Skin of body (tissue), 2 donors: ENCODE results near the gene SCGB1C1. TPM values are rescaled to one million over a fixed set of nuclear protein-coding genes. Genes with fewer than 3 reads are reported as not detected.
"Not testable (repeated sequence)": the region's sequence is repeated elsewhere in the genome, so short reads cannot be mapped to it uniquely, and the experiment has no call there.

Experiments
- DNase-seq: peaks from one replicate; lab custom pipeline; 2025; lab: John Stamatoyannopoulos, UW
- total RNA-seq: library from RNA; depleted of rRNA; stranded (reverse); fragments of >200 nt; gene quantifications from one replicate; pipeline ENCODE4 v1.2.3, GENCODE V29; 2014

Gene SCGB1C1
- not detected for total RNA-seq

DNA sequence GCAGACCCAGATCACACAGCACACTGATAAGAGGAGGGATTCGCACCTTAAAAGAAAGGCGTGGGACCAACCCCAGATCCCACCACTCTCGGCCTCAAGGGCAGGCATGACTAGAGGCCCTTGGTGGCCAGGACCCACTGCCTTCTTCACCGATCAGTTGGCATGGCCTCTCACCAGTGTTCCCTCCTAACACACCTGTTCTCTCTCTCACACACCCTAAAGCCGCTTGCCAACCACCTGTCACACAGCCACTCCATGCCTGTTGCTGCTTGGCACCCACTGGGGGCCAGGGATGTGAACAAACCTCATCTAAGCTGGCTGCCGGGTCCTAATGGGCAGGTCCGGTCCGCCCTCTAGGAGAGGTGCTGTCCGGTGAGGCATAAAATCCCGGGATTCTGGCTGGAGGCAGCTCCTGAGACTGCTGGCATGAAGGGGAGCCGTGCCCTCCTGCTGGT, at the start of gene SCGB1C1:
TSS of gene SCGB1C1 (plus strand) at position 405 of the 455 bp plus-strand sequence. CDS start at position 427, 22 bp downstream.
- not testable (repeated sequence) for DNase-seq

DNA sequence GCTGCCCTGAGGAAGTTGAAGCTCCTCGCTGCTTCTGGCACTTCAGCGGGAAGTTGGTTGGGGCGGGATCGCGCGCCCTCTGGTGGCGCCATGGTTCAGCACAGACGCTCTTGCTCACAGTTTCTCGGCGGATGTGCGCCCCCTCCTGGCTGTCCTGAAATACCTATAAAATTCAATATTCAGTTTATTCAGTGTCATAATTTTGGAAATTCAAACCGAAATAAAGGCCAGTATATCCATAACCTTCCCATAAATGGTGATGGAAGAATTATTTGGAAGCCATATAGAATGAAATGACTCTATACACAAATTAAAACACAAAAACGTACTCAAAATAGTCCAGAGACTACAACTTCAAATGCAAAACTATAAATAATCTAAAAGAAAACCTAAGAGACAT, 12.6 kb upstream of the SCGB1C1 start:
- not testable (repeated sequence) for DNase-seq

DNA sequence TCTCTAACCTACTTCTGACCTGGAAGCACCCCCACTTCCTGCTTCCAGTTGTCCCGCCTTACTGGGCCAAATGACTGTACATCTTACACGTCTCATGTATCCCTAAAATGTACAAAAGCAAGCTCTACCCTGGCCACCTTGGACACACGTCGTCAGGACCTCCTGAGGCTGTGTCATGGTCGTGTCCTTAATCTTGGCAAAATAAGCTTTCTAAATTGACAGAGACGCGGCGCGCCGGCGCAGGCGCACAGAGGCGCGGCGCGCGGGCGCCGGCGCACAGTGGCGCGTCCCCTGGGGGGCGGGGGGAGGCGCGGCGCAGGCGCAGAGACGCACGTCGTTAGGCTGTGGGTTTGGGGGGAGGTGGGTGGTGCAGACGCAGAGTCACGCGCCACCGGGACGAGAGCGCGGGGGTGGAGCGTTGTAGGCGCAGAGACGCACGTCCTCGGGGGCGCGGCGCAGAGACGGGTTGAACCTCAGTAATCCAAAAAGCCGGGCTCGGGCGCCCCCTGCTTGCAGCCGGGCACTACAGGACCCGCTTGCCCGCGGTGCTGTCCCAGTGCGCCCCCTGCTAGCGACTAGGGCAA, 3.6 kb upstream of the SCGB1C1 start:
- not testable (repeated sequence) for DNase-seq

DNA sequence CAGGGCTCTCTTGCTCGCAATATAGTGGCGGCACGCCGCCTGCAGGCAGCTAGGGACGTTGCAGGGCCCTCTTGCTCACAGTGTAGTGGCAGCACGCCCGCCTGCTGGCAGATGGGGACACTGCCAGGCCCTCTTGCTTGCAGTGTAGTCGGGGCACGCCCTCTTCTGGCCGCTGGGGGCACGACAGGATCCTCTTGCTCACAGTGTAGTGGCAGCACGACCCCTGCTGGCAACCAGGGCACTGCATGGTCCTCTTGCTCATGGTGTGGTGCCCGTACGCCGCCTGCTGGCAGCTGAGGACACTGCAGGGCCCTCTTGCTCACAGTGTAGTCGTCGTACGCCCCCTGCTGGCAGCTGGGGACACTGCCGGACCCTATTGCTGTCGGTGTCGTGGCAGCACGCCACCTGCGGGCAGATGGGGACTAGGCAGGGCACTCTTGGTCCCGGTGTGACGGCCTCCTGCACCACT, 3.0 kb upstream of the SCGB1C1 start:
- not testable (repeated sequence) for DNase-seq

DNA sequence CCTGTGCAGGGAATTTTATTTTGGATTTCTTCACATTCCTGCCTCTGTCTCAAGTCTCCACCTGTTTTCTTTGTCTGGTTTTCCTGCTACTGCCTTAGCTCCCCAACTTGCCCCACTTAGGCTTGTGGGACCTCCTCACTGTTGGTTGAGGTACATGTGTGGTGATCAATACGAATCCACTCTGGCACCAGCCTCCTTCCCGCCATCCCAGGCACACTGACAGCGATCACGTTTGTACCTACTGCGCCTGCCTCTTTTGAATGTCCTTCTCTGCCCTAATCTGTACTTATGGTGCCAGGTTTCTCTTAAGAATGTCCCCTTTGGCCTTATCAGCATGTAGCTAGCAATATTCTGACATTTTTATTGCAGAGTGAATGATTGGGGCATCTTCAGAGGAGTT, 2.3 kb upstream of the SCGB1C1 start:
- DNase-seq, result not testable (repeated sequence)

DNA sequence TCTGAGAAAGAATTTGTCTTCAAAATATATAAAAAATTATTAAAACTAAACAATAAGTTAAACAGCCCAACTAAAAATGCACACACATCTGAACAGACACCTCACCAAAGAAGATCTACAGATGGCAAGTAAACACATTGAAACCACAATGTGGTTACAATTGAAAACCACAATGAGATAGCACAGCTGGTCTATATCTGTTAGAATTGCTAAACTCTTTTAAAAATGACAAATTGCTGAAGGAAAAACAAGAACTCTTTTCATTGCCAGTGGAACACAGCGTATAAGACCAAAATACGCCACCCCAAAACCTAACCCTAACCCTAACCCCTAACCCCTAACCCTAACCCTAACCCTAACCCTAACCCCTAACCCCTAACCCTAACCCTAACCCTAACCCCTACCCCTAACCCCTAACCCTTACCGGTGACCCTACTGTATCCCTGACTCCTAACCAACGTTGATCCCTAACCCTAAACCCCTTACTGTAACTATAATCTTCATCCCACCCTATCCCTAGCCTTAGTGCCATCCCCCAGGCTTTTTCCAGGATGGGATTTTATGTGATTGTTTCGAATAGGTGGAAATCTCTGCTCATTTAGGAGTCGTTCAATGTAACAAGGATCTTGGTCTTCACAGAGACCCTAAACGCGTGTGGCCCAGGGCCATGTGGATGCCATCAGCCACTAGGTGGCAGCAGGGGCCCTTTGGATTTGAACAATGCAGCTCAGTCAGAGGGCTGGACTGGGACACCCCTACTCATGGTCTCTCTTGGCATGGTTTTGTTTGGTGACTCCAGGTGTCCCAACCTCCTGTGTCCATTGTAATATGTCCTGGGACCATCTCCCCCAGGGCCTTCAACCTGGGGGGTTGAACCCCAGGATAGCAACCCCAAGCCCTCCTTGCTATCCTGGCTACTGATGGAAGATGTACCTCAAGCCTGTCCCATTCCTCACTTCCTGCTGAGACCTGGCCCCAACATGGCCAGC, 1.1 kb upstream of the SCGB1C1 start:
- not testable (repeated sequence) for DNase-seq

DNA sequence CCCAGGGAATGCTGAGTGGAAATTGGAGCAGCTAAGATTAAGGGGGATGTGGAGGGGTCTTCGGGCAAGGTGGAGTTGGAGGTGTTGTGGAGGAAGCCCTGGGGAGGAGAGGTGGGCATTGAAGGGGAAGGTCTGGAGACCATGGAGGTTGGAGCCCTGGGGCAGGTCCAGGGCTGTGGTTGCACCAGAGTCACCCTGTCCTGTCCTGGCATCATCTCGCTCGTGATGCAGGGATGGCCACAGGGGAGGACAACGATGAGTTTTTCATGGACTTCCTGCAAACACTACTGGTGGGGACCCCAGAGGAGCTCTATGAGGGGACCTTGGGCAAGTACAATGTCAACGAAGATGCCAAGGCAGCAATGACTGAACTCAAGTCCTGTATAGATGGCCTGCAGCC, 603 bp downstream of the SCGB1C1 start:
- not testable (repeated sequence) for DNase-seq

DNA sequence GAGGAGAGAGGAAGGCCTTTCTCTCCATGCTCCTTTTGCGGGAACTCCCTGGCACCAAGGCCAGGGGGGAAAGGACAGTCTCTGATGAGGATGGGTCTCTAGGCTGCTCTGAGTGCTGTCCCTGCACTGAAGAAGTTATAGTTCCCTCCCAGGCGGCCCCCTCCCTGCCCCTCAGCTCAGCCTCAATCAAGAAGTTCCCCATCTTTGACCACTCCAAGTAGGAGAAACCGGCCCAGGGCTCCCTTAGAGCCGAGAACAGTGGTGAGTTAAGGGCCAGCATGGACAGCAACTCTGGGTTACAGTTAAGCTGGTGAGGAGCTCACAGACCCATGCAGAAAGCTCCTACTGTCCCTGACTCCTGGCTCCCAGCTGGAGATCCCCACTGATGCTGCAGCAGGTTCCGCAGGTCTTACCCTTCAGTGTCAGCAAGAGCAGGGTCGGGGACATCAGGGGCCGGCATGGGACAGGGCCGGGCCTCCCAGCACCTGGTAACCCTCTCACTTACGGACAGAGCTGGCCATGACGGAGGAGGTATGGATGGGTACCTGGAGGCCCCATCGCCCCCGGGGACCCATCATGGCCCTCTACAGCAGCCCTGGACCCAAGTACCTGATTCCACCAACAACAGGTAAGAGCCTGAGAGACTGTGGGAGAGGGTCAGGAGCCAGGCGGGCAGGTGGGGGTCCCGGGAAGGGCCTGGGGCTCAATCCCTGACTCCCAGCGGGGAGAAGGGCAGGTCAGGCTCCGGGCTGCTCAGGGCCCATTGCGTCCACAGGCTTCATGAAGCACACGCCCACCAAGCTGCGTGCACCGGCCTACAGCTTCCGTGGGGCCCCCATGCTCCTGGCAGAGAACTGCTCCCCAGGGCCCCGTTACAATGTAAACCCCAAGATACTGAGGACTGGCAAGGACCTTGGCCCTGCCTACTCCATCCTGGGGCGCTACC, 4.2 kb downstream of the SCGB1C1 start:
- DNase-seq, result no peak

DNA sequence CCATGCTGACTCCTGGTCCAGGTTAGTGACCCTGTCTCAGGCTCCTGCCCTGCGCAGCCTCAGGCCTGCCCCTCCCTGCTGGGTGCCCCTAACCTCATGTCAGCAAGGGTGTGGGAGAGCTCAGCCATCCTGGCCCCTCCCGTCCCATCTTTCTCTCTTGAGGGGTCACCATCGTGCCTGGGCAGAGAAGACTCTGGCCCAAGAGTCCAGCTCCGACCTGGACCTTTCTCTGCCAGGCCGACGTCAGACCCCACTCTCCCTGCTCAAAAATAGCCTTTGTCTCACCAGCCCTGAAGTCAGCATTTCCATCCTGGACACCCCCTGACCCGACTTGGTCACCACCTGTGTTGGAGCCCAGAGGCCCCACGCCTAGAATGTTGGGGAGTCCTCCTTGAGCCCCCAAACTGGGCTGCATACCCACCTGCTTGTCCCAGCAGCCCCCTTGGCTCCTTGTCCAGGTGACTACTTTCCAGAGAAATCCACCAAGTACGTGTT, 4.9 kb downstream of the SCGB1C1 start:
- no peak for DNase-seq

DNA sequence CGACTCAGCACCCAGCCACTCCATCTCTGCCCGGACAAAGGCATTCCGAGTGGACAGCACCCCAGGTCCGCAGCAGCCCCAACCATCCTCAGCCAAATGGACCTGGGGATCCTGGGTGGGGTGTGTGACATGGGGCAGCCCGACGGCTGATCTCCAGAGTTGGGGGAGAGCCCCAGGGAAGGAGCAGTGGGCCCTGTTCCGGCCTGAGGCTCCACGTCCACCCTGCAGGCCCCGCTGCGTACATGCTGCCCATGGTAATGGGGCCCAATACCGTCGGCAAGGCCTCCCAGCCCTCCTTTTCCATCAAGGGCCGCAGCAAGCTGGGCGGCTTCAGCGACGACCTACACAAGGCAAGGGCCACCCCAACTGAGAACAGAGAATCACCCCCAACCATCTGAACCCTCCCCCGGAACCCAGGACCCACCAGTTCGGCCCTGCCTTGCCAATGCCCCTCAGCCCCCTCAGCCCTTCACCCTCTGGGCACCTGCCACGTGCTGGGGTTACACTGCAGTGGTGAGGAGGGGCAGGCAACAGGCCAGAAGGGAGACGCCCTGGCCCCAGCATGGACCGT, 5.4 kb downstream of the SCGB1C1 start:
- no peak for DNase-seq

DNA sequence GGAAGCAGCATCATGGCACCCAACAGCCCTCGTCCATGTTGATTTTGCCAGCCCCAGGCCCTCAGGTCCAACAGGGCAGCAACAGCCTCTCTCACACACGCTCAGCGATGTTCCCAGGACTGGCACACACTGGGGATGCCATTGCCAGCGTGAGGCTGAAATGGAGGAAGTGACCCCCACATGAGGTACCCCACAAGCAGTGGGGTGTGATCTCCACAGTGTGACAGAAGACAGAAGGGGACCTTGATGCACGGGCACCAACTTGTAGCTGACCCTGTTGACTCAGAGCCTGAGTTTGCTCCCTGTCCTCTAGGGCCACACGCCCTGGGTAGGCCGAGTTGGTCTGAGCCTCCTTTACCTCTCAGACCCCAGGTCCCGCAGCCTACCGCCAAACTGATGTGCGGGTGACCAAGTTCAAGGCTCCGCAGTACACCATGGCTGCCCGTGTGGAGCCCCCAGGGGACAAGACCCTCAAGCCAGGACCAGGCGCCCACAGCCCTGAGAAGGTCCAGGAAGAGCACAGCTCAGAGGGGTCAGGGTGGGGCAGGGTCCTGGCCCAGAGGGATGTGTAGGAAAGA, 6.2 kb downstream of the SCGB1C1 start:
- no peak for DNase-seq

DNA sequence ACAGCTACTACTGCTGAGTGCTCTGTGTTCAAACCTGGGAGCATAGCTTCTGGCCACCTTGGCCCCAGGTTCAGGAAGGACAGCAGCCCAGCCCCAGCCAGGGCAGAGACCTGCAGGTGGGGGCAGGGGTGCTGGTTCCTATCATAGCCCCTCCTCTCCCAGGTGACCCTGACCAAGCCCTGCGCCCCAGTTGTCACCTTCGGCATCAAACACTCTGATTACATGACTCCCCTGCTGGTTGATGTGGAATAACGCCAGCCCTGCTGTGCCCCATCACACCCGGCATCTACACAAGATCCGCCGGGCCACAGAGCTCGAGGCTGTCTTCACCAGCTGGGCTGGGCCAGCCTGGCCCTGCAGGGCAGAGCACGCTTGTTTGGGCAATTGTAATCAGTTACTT, 6.9 kb downstream of the SCGB1C1 start:
- no peak for DNase-seq

DNA sequence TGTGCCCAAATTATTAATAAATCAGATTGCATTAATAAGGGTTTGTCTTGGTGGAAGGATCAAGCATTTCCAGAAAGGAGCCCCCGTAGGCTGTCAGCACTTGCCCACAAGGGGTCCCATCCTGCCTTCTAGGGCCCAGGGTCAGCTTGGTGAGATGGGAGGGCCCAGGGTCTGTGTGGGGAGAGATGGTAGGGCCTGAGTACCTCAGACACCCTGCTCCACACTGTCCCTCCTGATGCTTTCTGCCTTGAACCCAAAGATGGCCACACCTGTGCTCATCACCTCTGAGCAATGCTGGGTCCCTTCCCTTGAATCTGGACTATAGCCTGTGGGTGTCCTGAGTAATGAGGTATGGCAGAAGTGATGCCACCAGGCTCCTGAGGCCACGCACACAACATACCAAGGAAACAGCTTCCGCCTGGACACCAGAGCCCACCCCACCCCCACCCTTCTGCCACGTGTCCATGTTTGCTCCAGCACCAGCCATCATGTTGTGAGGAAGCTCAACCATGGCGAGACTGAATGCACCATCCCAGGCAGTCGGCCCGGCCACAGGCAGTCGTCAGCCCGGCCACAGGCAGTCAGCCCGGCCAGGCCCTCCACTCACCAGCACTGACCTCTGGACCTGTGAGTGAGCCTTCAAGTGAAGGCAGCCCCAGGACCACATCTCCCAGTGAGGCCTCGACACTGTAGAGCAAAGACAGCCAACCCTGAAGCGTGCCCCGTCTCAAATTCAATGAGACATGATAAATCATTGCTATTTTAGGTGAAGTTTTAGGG, 7.5 kb downstream of the SCGB1C1 start:
- no peak for DNase-seq

DNA sequence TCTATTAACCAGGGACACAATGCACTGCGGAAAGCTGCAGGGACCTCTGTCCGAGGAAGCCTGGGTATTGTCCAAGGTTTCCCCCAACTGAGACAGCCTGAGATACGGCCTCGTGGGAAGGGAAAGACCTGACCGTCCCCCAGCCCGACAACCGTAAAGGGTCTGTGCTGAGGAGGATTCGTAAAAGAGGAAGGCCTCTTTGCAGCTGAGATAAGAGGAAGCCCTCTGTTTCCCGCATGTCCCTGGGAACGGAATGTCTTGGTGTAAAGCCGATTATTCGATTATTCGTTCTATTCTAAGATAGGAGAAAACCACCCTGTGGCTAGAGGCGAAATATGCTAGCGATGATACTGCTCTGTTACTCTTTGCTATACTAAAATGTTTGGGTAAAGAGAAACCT, 9.1 kb downstream of the SCGB1C1 start:
- no peak for DNase-seq

DNA sequence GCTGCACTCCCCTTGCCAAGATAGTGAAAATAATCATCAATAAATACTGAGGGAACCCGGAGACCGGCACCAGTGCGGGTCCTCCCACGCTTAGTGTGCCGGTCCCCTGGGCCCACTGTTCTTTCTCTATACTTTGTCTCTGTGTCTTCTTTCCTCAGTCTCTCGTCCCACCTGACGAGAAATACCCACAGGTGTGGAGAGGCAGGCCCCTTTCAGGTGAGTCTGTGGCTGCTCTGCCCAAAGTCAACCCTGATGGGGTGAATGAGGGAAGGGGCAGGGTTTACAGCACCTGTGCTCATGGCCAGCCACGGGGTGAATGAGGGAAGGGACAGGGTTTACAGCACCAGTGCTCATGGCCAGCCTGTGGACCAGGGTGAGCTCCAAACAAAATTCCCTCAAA, 9.6 kb downstream of the SCGB1C1 start:
- DNase-seq, result no peak

DNA sequence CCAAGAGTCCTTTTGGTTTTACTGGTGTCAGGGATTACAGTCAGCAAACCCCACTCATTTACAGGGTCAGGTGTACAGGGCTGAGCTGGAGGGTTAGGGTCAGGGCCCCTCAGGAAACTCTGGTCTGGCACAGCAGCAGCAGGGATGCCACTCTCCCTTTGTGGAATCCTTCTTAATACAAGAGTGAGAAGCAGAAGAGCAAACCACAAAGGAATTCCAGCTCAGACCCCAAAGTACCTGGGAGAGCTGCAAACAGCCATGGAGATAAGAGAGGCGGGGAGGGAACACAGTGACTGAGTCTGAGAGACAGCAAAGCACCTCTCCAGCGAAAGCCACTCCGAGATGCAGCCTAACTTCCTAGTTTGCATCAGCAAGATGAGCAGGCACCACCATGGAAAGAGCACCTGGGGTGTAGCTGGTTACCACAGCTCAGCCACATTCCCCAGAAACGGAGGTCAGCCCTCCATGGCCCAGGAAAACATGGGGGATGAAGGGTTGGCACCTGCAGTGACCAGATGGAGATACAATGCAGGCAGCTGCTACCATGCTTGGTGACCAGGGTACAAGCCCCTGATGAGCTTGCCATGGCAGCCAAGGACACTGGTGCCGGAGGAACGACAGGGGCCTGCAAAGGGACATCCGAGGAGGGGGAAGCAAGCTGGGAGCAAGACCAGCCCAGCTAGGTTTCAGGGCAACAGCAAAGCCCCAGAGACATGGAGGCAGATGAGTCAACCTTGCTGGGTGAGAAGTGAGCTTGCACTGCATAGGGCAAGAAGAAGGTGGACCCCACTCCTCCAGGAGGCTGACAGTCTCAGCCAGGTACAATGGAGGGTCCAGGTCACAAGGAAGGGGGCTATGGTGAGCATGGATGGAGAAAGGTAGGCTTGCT, 10.4 kb downstream of the SCGB1C1 start:
- DNase-seq, result no peak

DNA sequence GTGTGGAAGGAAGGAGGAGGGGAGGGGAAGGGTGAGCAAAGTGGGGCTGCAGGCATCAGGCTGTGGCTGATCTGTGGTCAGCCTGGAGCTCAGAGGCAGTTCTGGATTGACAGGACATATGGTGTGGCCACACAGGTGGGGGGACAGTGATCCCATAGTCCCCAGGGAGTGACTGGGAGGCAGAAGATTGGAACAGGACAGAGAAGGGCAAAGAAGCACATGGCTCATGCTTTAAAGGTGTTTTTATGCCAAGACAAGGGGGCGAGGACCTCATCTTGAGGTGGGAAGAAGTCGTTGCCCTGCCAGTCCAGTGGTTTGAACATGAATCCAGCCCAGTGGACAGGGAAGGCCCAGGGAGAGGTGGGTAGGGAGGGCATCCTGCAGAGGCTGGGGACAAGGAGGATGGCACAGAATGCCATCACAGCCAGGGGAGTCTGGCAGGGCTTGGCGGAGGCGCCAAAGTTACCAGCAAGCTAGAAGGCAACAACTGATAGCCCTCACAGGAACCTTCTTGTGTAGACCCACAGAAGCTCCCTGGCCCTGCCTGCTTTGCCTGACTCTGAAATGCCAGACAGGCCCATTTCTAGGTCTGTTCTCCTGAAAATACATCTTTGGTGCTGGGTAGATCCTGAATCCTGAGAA, 11.2 kb downstream of the SCGB1C1 start:
- no peak for DNase-seq

DNA sequence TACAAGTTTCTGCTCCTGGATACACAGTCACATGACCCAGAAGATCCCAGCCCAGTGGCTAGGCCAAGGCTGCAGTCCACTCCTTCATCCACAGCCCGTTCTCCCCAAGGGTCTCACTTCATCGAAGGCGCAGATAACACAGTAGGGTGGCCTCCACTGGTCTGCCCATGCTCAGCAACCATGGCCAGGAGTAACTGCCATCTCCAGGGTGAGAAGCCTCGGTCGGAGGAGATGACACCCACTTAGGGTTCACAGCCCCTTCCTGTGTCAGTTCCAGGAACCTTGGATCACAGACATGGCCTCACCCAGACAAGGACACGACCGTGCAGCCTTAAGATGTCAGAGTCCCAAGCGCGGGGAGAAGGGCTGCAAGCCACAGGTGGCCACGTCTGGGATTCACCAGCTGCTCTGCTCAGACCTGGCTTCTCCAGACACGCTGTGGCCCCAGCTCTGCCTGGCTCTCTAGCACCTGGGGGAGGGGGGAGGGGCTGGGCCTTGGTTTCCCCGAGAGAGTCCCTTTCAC, 11.8 kb downstream of the SCGB1C1 start:
- DNase-seq, result no peak
